A673 (cell line): ENCODE data around the gene C6orf58. TPM values are rescaled to one million over a fixed set of nuclear protein-coding genes. Genes with fewer than 3 reads are reported as not detected.

Source experiments
- BruUV-seq: library from RNA; stranded (reverse); fragments of 400-500 nt; replicated peaks from 2 replicates; lab custom pipeline; 2021; lab: Mats Ljungman, UMichigan
- CTCF ChIA-PET: fragments of 300-600 bp; sonication (Branson Sonifier 250); formaldehyde crosslinking; loops from one replicate; lab custom pipeline; 2022; ENCODE audit warnings: antibody characterized with exemption; lab: Charles Lee
- POLR2A ChIA-PET: fragments of 300-600 bp; sonication (Branson Sonifier 250); formaldehyde crosslinking; loops from one replicate; lab custom pipeline; 2022; ENCODE audit warnings: antibody characterized with exemption; ENCODE audit not compliant: low non-redundant PET; lab: Charles Lee
- DNase-seq: peaks from one replicate; pipeline ENCODE4 v3.0.0-alpha.2; 2015; ENCODE audit warnings: low spot score
- H3K27ac ChIP-seq: fragments of 200-600 bp; sonication (generic); 2 replicates; pipeline ENCODE4 v1.5.1; 2016; ENCODE audit warnings: mixed run types, low read depth, mild to moderate bottlenecking, mixed read lengths, antibody characterized with exemption, low read length; ENCODE audit not compliant: poor library complexity, severe bottlenecking
- H3K27me3 ChIP-seq: fragments of 200-600 bp; sonication (generic); replicated peaks from 2 replicates; pipeline ENCODE4 v1.6.1; 2017; ENCODE audit warnings: mixed run types, low read depth, mild to moderate bottlenecking, mixed read lengths, antibody characterized with exemption, low read length; ENCODE audit not compliant: insufficient read depth, poor library complexity
- H3K36me3 ChIP-seq: fragments of 200-600 bp; sonication (generic); 2 replicates; pipeline ENCODE4 v1.6.1; 2016; ENCODE audit warnings: mixed run types, mild to moderate bottlenecking, mixed read lengths, antibody characterized with exemption, low read length; ENCODE audit not compliant: insufficient read depth, poor library complexity, severe bottlenecking
- H3K4me1 ChIP-seq: fragments of 200-600 bp; sonication (generic); 2 replicates; pipeline ENCODE4 v1.6.1; 2017; ENCODE audit warnings: mixed run types, mild to moderate bottlenecking, mixed read lengths, antibody characterized with exemption, low read length; ENCODE audit not compliant: insufficient read depth, poor library complexity, severe bottlenecking
- H3K4me3 ChIP-seq: fragments of 200-600 bp; sonication (generic); 2 replicates; pipeline ENCODE4 v1.5.1; 2016; ENCODE audit warnings: low read depth, mixed run types, mild to moderate bottlenecking, mixed read lengths, low read length; ENCODE audit not compliant: poor library complexity, severe bottlenecking
- H3K9me3 ChIP-seq: fragments of 200-600 bp; sonication (generic); 2 replicates; pipeline ENCODE4 v1.6.1; 2016; ENCODE audit warnings: mixed run types, low read depth, mild to moderate bottlenecking, mixed read lengths, antibody characterized with exemption, low read length; ENCODE audit not compliant: poor library complexity, severe bottlenecking
- CTCF ChIP-seq: fragments of 300-800, 200-600 bp; sonication (generic); conservative IDR thresholded peaks from 2 replicates; pipeline ENCODE4 v1.5.1; 2017; ENCODE audit warnings: low read depth, mild to moderate bottlenecking, antibody characterized with exemption, low read length, moderate library complexity, mixed read lengths
- EZH2 ChIP-seq: fragments of 200-600 bp; sonication (generic); IDR thresholded peaks from 2 replicates; pipeline ENCODE4 v1.6.1; 2017; ENCODE audit warnings: borderline replicate concordance, low read depth, mild to moderate bottlenecking, mixed read lengths, antibody characterized with exemption, low read length; ENCODE audit not compliant: poor library complexity, severe bottlenecking
- intact Hi-C: fragments of 100-400 bp; cut with micrococcal nuclease; formaldehyde crosslinking; loops from one replicate; pipeline ENCODE4 v1.10.0; 2022; ENCODE audit not compliant: unreplicated experiment
- total RNA-seq: library from RNA; stranded (reverse); gene quantifications from 2 replicates; pipeline ENCODE4 v1.2.3, GENCODE V29; 2021

C6orf58 gene
- total RNA-seq, 1 experiment from 2014 or later = 0.64 TPM

GRCh38 chr6:127538750-127539264, 38.2 kb upstream of the C6orf58 start:
- BruUV-seq = no TSS peak
- TF ChIP-seq EZH2 (no peak), CTCF (no peak)
- no peaks in the 10 kb centered on the region for H3K36me3 ChIP-seq
- H3K4me1 ChIP-seq = no peaks in the 10 kb centered on the region
- intact Hi-C loops = loop anchor here (2.0 to 5.0 kb wide), 2 partner anchors 74 to 237 kb away; no protein-coding TSS in a partner anchor
- no peaks in the 10 kb centered on the region for H3K27me3 ChIP-seq
- ChIA-PET POLR2A (no interaction called here), CTCF (interaction anchor here (0.6 to 1.3 kb wide), 10 partner anchors 10 to 633 kb away, joined by 3 to 11 read pairs (median 4); partner anchors contain the start of genes MTCL3 and RNF146)
- no peaks in the 10 kb centered on the region for H3K9me3 ChIP-seq
- no peak for DNase-seq
- no peak overlapping the region for H3K4me3 ChIP-seq
- no peak overlapping the region for H3K27ac ChIP-seq

- TF ChIP-seq CTCF (peak; percentile 61), EZH2 (no peak)
- POLR2A ChIA-PET = no interaction called here
These were observed 37.7 kb upstream of the C6orf58 start for GRCh38 chr6:127539272-127539671.

DNA sequence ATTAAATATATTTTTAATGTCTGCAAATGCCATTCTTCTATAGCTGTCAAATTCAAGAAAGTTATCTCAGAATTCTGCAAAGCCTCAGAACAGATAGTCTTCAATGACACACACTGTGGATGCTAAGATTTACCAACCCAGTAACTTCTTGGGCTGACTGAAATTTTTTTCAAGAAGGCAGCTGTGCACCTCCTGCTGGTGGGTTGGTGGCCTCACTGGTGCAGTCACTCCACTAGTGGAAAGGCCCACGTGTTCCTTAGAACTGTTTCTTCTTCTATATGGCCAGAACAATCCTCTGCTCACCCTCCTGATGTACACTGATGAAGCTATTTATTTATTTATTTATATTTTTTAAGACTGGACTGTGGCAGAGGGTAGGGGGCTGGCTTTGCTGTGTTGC, 29.8 kb upstream of the C6orf58 start:
- ChIA-PET CTCF (interaction anchor here (0.5 kb wide), 1 partner anchor 31 kb away, joined by 3 read pairs; no protein-coding TSS in a partner anchor), POLR2A (no interaction called here)
- no peak overlapping the region for H3K27ac ChIP-seq
- H3K27me3 ChIP-seq = no peaks in the 10 kb centered on the region
- H3K36me3 ChIP-seq = no peaks in the 10 kb centered on the region
- TF ChIP-seq CTCF (peak; percentile 53), EZH2 (no peak)
- DNase-seq = peak; percentile 35
- H3K4me3 ChIP-seq = no peak overlapping the region
- no TSS peak for BruUV-seq
- intact Hi-C loops = loop anchor here (10.0 kb wide), 1 partner anchor 352 kb away; no protein-coding TSS in a partner anchor
- H3K4me1 ChIP-seq = no peaks in the 10 kb centered on the region
- H3K9me3 ChIP-seq = no peaks in the 10 kb centered on the region

More at GRCh38 chr6:127539272-127539671, 37.7 kb upstream of the C6orf58 start:
- no peak overlapping the region for H3K4me3 ChIP-seq
- no peaks in the 10 kb centered on the region for H3K4me1 ChIP-seq
- DNase-seq = peak; percentile 42
- no TSS peak for BruUV-seq
- intact Hi-C loops = loop anchor here (2.0 to 5.0 kb wide), 2 partner anchors 74 to 237 kb away; no protein-coding TSS in a partner anchor
- no peaks in the 10 kb centered on the region for H3K36me3 ChIP-seq
- H3K27me3 ChIP-seq = no peaks in the 10 kb centered on the region
- no peak overlapping the region for H3K27ac ChIP-seq
- CTCF ChIA-PET = interaction anchor here (0.7 to 1.3 kb wide), 8 partner anchors 11 to 349 kb away, joined by 3 to 11 read pairs (median 4); partner anchors contain the start of genes MTCL3 and RNF146
- no peaks in the 10 kb centered on the region for H3K9me3 ChIP-seq
